Panc1 (cell line): ENCODE data around the gene EPN2. TPM values are rescaled to one million over a fixed set of nuclear protein-coding genes. Genes with fewer than 3 reads are reported as not detected.

Source experiments
- ATAC-seq: fragments of 200-7000 bp; cut with Tn5 transposase; 2 replicates; pipeline ENCODE4 v1.9.1; 2020; ENCODE audit warnings: mild to moderate bottlenecking, moderate library complexity
- BruUV-seq: library from RNA; stranded (reverse); fragments of 400-500 nt; replicated peaks from 2 replicates; lab custom pipeline; 2021; lab: Mats Ljungman, UMichigan
- CTCF ChIA-PET: fragments of 300-600 bp; sonication (Branson Sonifier 250); formaldehyde crosslinking; loops from one replicate; lab custom pipeline; 2022; ENCODE audit warnings: antibody characterized with exemption; lab: Charles Lee
- POLR2A ChIA-PET: fragments of 300-600 bp; sonication (Branson Sonifier 250); formaldehyde crosslinking; loops from one replicate; lab custom pipeline; 2022; ENCODE audit warnings: antibody characterized with exemption; lab: Charles Lee
- DNase-seq: peaks from one replicate; pipeline ENCODE4 v3.0.0-alpha.2; 2010; ENCODE audit warnings: low read depth, low spot score
- H3K27ac ChIP-seq: 2 replicates; pipeline ENCODE4 v1.5.1; 2011; ENCODE audit warnings: mild to moderate bottlenecking, low read length, inconsistent platforms
- H3K27me3 ChIP-seq: fragments of 200-500 bp; sonication (Bioruptor generic); 2 replicates; pipeline ENCODE4 v1.6.0; 2014; ENCODE audit warnings: low read length, inconsistent platforms; ENCODE audit not compliant: control insufficient read depth, insufficient read depth
- H3K36me3 ChIP-seq: fragments of 200-500 bp; sonication (Bioruptor generic); 2 replicates; pipeline ENCODE4 v1.5.1; 2014; ENCODE audit warnings: inconsistent platforms, mild to moderate bottlenecking, low read length, moderate library complexity; ENCODE audit not compliant: control insufficient read depth, insufficient read depth
- H3K4me1 ChIP-seq: 2 replicates; pipeline ENCODE4 v1.5.1; 2011; ENCODE audit warnings: inconsistent platforms, mild to moderate bottlenecking, low read length, moderate library complexity; ENCODE audit not compliant: control insufficient read depth, insufficient read depth
- H3K4me3 ChIP-seq, 2 experiments: 2 replicates each; pipeline ENCODE4 v1.5.1; 2011 to 2012; ENCODE audit warnings: low read depth in 2 of 2, low read length in 2 of 2, mild to moderate bottlenecking in 2 of 2, inconsistent platforms in 1 of 2, moderate library complexity in 1 of 2
- H3K9me3 ChIP-seq: fragments of 200-500 bp; sonication (Bioruptor generic); 2 replicates; pipeline ENCODE4 v1.5.1; 2014; ENCODE audit warnings: low read depth, mild to moderate bottlenecking, inconsistent platforms, low read length, moderate library complexity; ENCODE audit not compliant: control insufficient read depth, insufficient read depth
- POLR2AphosphoS5 ChIP-seq: IDR thresholded peaks from 2 replicates; pipeline ENCODE4 v1.6.1; 2012; ENCODE audit warnings: mild to moderate bottlenecking, low read depth, low read length, moderate library complexity
- SIN3A ChIP-seq: IDR thresholded peaks from 2 replicates; pipeline ENCODE4 v1.6.1; 2012; ENCODE audit warnings: low read depth, mild to moderate bottlenecking, low read length, moderate library complexity, borderline replicate concordance; ENCODE audit not compliant: insufficient read depth
- TCF7L2 ChIP-seq: IDR thresholded peaks from 2 replicates; pipeline ENCODE4 v1.6.1; 2011; ENCODE audit warnings: mild to moderate bottlenecking, low read depth, low read length, inconsistent platforms
- in situ Hi-C: cut with HindIII; loops from 2 replicates; pipeline ENCODE4 v1.10.0; 2016; ENCODE audit warnings: low sequenced_read_pairs, low pct_unique_long_range_greater_than_20kb
- intact Hi-C: fragments of 100-400 bp; cut with micrococcal nuclease; formaldehyde crosslinking; loops from one replicate; pipeline ENCODE4 v1.10.0; 2022; ENCODE audit not compliant: unreplicated experiment
- total RNA-seq: library from RNA; stranded (reverse); gene quantifications from one replicate; pipeline ENCODE4 v1.2.1, GENCODE V29; 2021; ENCODE audit not compliant: unreplicated experiment
- TF ChIP-seq, protein P1 (sequence below): fragments of 450-650 bp; IDR thresholded peaks from 2 replicates; pipeline ENCODE4 v1.5.1; 2017; ENCODE audit warnings: mild to moderate bottlenecking
- TF ChIP-seq, protein P2 (sequence below), 2 experiments: IDR thresholded peaks; 2 replicates each; pipeline ENCODE4 v1.6.1; 2011 to 2012; ENCODE audit warnings: low read depth in 2 of 2, control low read depth in 1 of 2, low read length in 1 of 2, mild to moderate bottlenecking in 1 of 2, moderate library complexity in 1 of 2; ENCODE audit not compliant: insufficient read depth in 1 of 2

EPN2 gene
- total RNA-seq, 1 experiment from 2014 or later, result 35.0 TPM

DNA sequence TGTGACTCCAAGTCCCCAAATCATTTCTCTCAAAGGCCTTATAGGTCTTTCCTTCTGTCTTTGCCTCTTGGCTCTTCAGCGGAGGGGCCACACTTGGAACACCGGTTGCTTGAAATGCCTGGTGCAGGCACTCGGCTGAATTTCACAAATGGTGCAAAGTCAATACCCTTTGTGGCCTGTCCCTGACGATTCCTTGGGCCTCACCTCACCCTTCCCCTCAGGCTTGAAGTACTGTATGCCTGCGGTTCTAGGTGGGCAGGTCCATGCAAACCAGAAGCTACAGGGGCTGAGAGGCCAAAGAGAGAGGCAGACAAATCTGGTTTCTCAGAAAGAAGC lies 129.4 kb downstream of the EPN2 start:
- intact Hi-C loops, result no loop called here
- CTCF ChIA-PET, result no interaction called here
- no TSS peak for BruUV-seq

DNA sequence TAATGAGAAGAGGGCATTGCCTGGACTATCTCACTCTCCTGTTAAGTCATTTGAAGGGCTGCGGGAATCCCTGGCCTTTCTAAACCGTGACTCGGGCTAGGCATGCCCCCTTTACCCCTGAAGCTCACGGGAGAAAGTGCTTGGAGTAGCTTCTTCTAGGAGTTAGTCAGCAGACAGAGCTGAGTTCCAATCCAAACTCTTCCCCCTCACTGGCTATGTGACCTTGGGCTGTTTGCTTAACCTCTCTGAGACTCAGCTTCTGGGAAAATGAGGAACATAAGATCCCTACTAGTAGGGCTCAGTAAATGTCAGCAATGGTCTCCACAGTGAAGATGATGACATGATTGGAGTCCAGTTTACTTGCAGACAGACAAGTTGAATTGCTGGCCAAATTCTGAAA lies 131.1 kb downstream of the EPN2 start:
- no peak overlapping the region for H3K27ac ChIP-seq
- TF ChIP-seq TCF7L2 (no peak), POLR2AphosphoS5 (no peak), SIN3A (no peak)
- TF ChIP-seq, protein P1, sequence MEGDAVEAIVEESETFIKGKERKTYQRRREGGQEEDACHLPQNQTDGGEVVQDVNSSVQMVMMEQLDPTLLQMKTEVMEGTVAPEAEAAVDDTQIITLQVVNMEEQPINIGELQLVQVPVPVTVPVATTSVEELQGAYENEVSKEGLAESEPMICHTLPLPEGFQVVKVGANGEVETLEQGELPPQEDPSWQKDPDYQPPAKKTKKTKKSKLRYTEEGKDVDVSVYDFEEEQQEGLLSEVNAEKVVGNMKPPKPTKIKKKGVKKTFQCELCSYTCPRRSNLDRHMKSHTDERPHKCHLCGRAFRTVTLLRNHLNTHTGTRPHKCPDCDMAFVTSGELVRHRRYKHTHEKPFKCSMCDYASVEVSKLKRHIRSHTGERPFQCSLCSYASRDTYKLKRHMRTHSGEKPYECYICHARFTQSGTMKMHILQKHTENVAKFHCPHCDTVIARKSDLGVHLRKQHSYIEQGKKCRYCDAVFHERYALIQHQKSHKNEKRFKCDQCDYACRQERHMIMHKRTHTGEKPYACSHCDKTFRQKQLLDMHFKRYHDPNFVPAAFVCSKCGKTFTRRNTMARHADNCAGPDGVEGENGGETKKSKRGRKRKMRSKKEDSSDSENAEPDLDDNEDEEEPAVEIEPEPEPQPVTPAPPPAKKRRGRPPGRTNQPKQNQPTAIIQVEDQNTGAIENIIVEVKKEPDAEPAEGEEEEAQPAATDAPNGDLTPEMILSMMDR, result no peak
- TF ChIP-seq, protein P2, sequence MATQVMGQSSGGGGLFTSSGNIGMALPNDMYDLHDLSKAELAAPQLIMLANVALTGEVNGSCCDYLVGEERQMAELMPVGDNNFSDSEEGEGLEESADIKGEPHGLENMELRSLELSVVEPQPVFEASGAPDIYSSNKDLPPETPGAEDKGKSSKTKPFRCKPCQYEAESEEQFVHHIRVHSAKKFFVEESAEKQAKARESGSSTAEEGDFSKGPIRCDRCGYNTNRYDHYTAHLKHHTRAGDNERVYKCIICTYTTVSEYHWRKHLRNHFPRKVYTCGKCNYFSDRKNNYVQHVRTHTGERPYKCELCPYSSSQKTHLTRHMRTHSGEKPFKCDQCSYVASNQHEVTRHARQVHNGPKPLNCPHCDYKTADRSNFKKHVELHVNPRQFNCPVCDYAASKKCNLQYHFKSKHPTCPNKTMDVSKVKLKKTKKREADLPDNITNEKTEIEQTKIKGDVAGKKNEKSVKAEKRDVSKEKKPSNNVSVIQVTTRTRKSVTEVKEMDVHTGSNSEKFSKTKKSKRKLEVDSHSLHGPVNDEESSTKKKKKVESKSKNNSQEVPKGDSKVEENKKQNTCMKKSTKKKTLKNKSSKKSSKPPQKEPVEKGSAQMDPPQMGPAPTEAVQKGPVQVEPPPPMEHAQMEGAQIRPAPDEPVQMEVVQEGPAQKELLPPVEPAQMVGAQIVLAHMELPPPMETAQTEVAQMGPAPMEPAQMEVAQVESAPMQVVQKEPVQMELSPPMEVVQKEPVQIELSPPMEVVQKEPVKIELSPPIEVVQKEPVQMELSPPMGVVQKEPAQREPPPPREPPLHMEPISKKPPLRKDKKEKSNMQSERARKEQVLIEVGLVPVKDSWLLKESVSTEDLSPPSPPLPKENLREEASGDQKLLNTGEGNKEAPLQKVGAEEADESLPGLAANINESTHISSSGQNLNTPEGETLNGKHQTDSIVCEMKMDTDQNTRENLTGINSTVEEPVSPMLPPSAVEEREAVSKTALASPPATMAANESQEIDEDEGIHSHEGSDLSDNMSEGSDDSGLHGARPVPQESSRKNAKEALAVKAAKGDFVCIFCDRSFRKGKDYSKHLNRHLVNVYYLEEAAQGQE (IDR thresholded peaks at IDR 0.05; ENCODE audit: insufficient read depth in 1 of 2, low read depth in 2 of 2, low read length in 1 of 2), result no peak
- ChIA-PET CTCF (no interaction called here), POLR2A (no interaction called here)
- BruUV-seq, result no TSS peak
- intact Hi-C loops, result no loop called here
- no peaks in the 10 kb centered on the region for H3K9me3 ChIP-seq
- no peak overlapping the region for H3K4me3 ChIP-seq
- H3K4me1 ChIP-seq, result peaks cover under 1% of the 10 kb centered on the region; the same call in 1 of the 2 replicates
- DNase-seq (no peak), ATAC-seq (no peak)
- H3K27me3 ChIP-seq, result no peaks in the 10 kb centered on the region
- no peaks in the 10 kb centered on the region for H3K36me3 ChIP-seq
- in situ Hi-C loops, result no loop called here

More for the DNA sequence above, 129.4 kb downstream of the EPN2 start:
- H3K4me3 ChIP-seq, result no peak overlapping the region
- DNase-seq, result no peak
- no peaks in the 10 kb centered on the region for H3K9me3 ChIP-seq
- H3K27ac ChIP-seq, result no peak overlapping the region
- POLR2A ChIA-PET, result no interaction called here
- TF ChIP-seq, protein P2 (IDR thresholded peaks at IDR 0.05; ENCODE audit: insufficient read depth in 1 of 2, low read depth in 2 of 2, low read length in 1 of 2), result no peak
- TF ChIP-seq, protein P1, result no peak
- TF ChIP-seq TCF7L2 (no peak), SIN3A (no peak)
- peaks cover 2% of the 10 kb centered on the region; the same call in 1 of the 2 replicates for H3K4me1 ChIP-seq
- no peak for ATAC-seq
- H3K36me3 ChIP-seq, result no peaks in the 10 kb centered on the region; the same call in 1 of the 2 replicates
- in situ Hi-C loops, result no loop called here
- H3K27me3 ChIP-seq, result no peaks in the 10 kb centered on the region
